ENCODE data around the gene C5orf52.
A peak's percentile ranks its signal among the peaks of the same experiment; 100 is the strongest.

The C5orf52 gene

GRCh38 chr5:157670662-157671591, at the start of gene C5orf52:
Gene C5orf52, plus strand, starts transcription at chr5:157671533. Its CDS starts 82 bp downstream, at chr5:157671615.
- Histone ChIP-seq H3K36me3 (ENCODE audit: control insufficient read depth in 1 of 2, insufficient read depth in 2 of 2, low read length in 2 of 2) (no peaks in the 10 kb centered on the region), H3K9me3 (ENCODE audit: control insufficient read depth in 1 of 2, low read length in 2 of 2) (no peaks in the 10 kb centered on the region), H3K4me1 (ENCODE audit: control insufficient read depth in 1 of 2, insufficient read depth in 2 of 2, low read length in 2 of 2) (peaks cover 5 to 6% of the 10 kb centered on the region in 2 donors), H3K27me3 (ENCODE audit: low read depth, low read length) (no peaks in the 10 kb centered on the region), H3K4me3 (ENCODE audit: low read depth in 1 of 2, low read length in 2 of 2) (peak within 1 kb of the TSS; percentile 70 to 75), H3K27ac (ENCODE audit: low read length) (peak within 1 kb of the TSS; percentile 68)

GRCh38 chr5:157624144-157624543, 47.2 kb upstream of the C5orf52 start:
- Histone ChIP-seq H3K4me1 (ENCODE audit: control insufficient read depth in 1 of 2, insufficient read depth in 2 of 2, low read length in 2 of 2) (no peaks in the 10 kb centered on the region), H3K27ac (ENCODE audit: low read length) (no peak overlapping the region), H3K27me3 (ENCODE audit: low read depth, low read length) (no peaks in the 10 kb centered on the region), H3K4me3 (ENCODE audit: low read depth in 1 of 2, low read length in 2 of 2) (no peak overlapping the region), H3K36me3 (ENCODE audit: control insufficient read depth in 1 of 2, insufficient read depth in 2 of 2, low read length in 2 of 2) (no peaks in the 10 kb centered on the region), H3K9me3 (ENCODE audit: control insufficient read depth in 1 of 2, low read length in 2 of 2) (peaks cover 0 to 2% of the 10 kb centered on the region in 2 donors)

- H3K4me1 ChIP-seq (ENCODE audit: control insufficient read depth in 1 of 2, insufficient read depth in 2 of 2, low read length in 2 of 2), result no peaks in the 10 kb centered on the region
These were observed 44.5 kb upstream of the C5orf52 start for GRCh38 chr5:157626831-157627230.

GRCh38 chr5:157630341-157630740, 41.0 kb upstream of the C5orf52 start:
- Histone ChIP-seq H3K9me3 (ENCODE audit: control insufficient read depth in 1 of 2, low read length in 2 of 2) (peaks cover 0 to 8% of the 10 kb centered on the region in 2 donors), H3K27me3 (ENCODE audit: low read depth, low read length) (no peaks in the 10 kb centered on the region), H3K27ac (ENCODE audit: low read length) (no peak overlapping the region), H3K4me3 (ENCODE audit: low read depth in 1 of 2, low read length in 2 of 2) (no peak overlapping the region), H3K36me3 (ENCODE audit: control insufficient read depth in 1 of 2, insufficient read depth in 2 of 2, low read length in 2 of 2) (no peaks in the 10 kb centered on the region), H3K4me1 (ENCODE audit: control insufficient read depth in 1 of 2, insufficient read depth in 2 of 2, low read length in 2 of 2) (no peaks in the 10 kb centered on the region)

More at GRCh38 chr5:157626831-157627230, 44.5 kb upstream of the C5orf52 start:
- Histone ChIP-seq H3K4me3 (ENCODE audit: low read depth in 1 of 2, low read length in 2 of 2) (no peak overlapping the region), H3K36me3 (ENCODE audit: control insufficient read depth in 1 of 2, insufficient read depth in 2 of 2, low read length in 2 of 2) (no peaks in the 10 kb centered on the region), H3K27me3 (ENCODE audit: low read depth, low read length) (no peaks in the 10 kb centered on the region), H3K9me3 (ENCODE audit: control insufficient read depth in 1 of 2, low read length in 2 of 2) (peaks cover 0 to 10% of the 10 kb centered on the region in 2 donors), H3K27ac (ENCODE audit: low read length) (no peak overlapping the region)

GRCh38 chr5:157640406-157641066, 30.8 kb upstream of the C5orf52 start:
- Histone ChIP-seq H3K36me3 (ENCODE audit: control insufficient read depth in 1 of 2, insufficient read depth in 2 of 2, low read length in 2 of 2) (no peaks in the 10 kb centered on the region), H3K27ac (ENCODE audit: low read length) (no peak overlapping the region), H3K27me3 (ENCODE audit: low read depth, low read length) (no peaks in the 10 kb centered on the region)

GRCh38 chr5:157648275-157648990, 22.9 kb upstream of the C5orf52 start:
- Histone ChIP-seq H3K9me3 (ENCODE audit: control insufficient read depth in 1 of 2, low read length in 2 of 2) (no peaks in the 10 kb centered on the region), H3K36me3 (ENCODE audit: control insufficient read depth in 1 of 2, insufficient read depth in 2 of 2, low read length in 2 of 2) (no peaks in the 10 kb centered on the region), H3K4me3 (ENCODE audit: low read depth in 1 of 2, low read length in 2 of 2) (no peak overlapping the region), H3K27ac (ENCODE audit: low read length) (no peak overlapping the region), H3K4me1 (ENCODE audit: control insufficient read depth in 1 of 2, insufficient read depth in 2 of 2, low read length in 2 of 2) (peaks cover 0 to 8% of the 10 kb centered on the region in 2 donors), H3K27me3 (ENCODE audit: low read depth, low read length) (no peaks in the 10 kb centered on the region)

More at GRCh38 chr5:157640406-157641066, 30.8 kb upstream of the C5orf52 start:
- no peak overlapping the region for H3K4me3 ChIP-seq (ENCODE audit: low read depth in 1 of 2, low read length in 2 of 2)
- H3K9me3 ChIP-seq (ENCODE audit: control insufficient read depth in 1 of 2, low read length in 2 of 2), result no peaks in the 10 kb centered on the region
- H3K4me1 ChIP-seq (ENCODE audit: control insufficient read depth in 1 of 2, insufficient read depth in 2 of 2, low read length in 2 of 2), result no peaks in the 10 kb centered on the region

- Histone ChIP-seq H3K36me3 (ENCODE audit: control insufficient read depth in 1 of 2, insufficient read depth in 2 of 2, low read length in 2 of 2) (no peaks in the 10 kb centered on the region), H3K27me3 (ENCODE audit: low read depth, low read length) (no peaks in the 10 kb centered on the region), H3K27ac (ENCODE audit: low read length) (no peak overlapping the region)
These were observed 22.2 kb upstream of the C5orf52 start for GRCh38 chr5:157649101-157649500.

GRCh38 chr5:157650991-157651611, 20.2 kb upstream of the C5orf52 start:
- Histone ChIP-seq H3K27me3 (ENCODE audit: low read depth, low read length) (no peaks in the 10 kb centered on the region), H3K27ac (ENCODE audit: low read length) (no peak overlapping the region), H3K36me3 (ENCODE audit: control insufficient read depth in 1 of 2, insufficient read depth in 2 of 2, low read length in 2 of 2) (no peaks in the 10 kb centered on the region), H3K4me1 (ENCODE audit: control insufficient read depth in 1 of 2, insufficient read depth in 2 of 2, low read length in 2 of 2) (peaks cover 0 to 8% of the 10 kb centered on the region in 2 donors), H3K9me3 (ENCODE audit: control insufficient read depth in 1 of 2, low read length in 2 of 2) (no peaks in the 10 kb centered on the region), H3K4me3 (ENCODE audit: low read depth in 1 of 2, low read length in 2 of 2) (peak overlapping the region; percentile 33 to 61)

More at GRCh38 chr5:157649101-157649500, 22.2 kb upstream of the C5orf52 start:
- no peak overlapping the region for H3K4me3 ChIP-seq (ENCODE audit: low read depth in 1 of 2, low read length in 2 of 2)
- no peaks in the 10 kb centered on the region for H3K9me3 ChIP-seq (ENCODE audit: control insufficient read depth in 1 of 2, low read length in 2 of 2)
- peaks cover 0 to 8% of the 10 kb centered on the region in 2 donors for H3K4me1 ChIP-seq (ENCODE audit: control insufficient read depth in 1 of 2, insufficient read depth in 2 of 2, low read length in 2 of 2)

GRCh38 chr5:157651623-157652376, 19.5 kb upstream of the C5orf52 start:
- Histone ChIP-seq H3K4me1 (ENCODE audit: control insufficient read depth in 1 of 2, insufficient read depth in 2 of 2, low read length in 2 of 2) (peaks cover 0 to 8% of the 10 kb centered on the region in 2 donors), H3K4me3 (ENCODE audit: low read depth in 1 of 2, low read length in 2 of 2) (peak overlapping the region; percentile 33 to 61), H3K27ac (ENCODE audit: low read length) (no peak overlapping the region), H3K36me3 (ENCODE audit: control insufficient read depth in 1 of 2, insufficient read depth in 2 of 2, low read length in 2 of 2) (no peaks in the 10 kb centered on the region), H3K27me3 (ENCODE audit: low read depth, low read length) (no peaks in the 10 kb centered on the region), H3K9me3 (ENCODE audit: control insufficient read depth in 1 of 2, low read length in 2 of 2) (no peaks in the 10 kb centered on the region)

GRCh38 chr5:157652377-157652692, 19.0 kb upstream of the C5orf52 start, which contains the start of gene SOX30:
Gene SOX30, minus strand, starts transcription at chr5:157652438. Its CDS starts 360 bp downstream, at chr5:157652078.
- peak within 1 kb of the TSS; percentile 33 to 61 for H3K4me3 ChIP-seq (ENCODE audit: low read depth in 1 of 2, low read length in 2 of 2)
- H3K27ac ChIP-seq (ENCODE audit: low read length), result no peak within 1 kb of the TSS
- peaks cover 0 to 8% of the 10 kb centered on the region in 2 donors for H3K4me1 ChIP-seq (ENCODE audit: control insufficient read depth in 1 of 2, insufficient read depth in 2 of 2, low read length in 2 of 2)
- H3K27me3 ChIP-seq (ENCODE audit: low read depth, low read length), result no peaks in the 10 kb centered on the region
- H3K36me3 ChIP-seq (ENCODE audit: control insufficient read depth in 1 of 2, insufficient read depth in 2 of 2, low read length in 2 of 2), result no peaks in the 10 kb centered on the region
- no peaks in the 10 kb centered on the region for H3K9me3 ChIP-seq (ENCODE audit: control insufficient read depth in 1 of 2, low read length in 2 of 2)
